ENCODE data around the gene C19orf25. TPM values are rescaled to one million over a fixed set of nuclear protein-coding genes. Genes with fewer than 3 reads are reported as not detected.

The C19orf25 gene
- total and polyA plus RNA-seq, 2 donors (not counting 1 experiment from before 2014, with no cell fraction given), result 34.2 to 68.3 TPM

GRCh38 chr19:1449467-1450442 lies 29.3 kb downstream of the C19orf25 start, which contains the start of gene APC2:
Gene APC2, plus strand, starts transcription at chr19:1450121. Its CDS starts 2,881 bp downstream, at chr19:1453002.
- Histone ChIP-seq H3K4me2 (replicated peaks; ENCODE audit: low read depth, low read length, poor library complexity, severe bottlenecking) (peak within 1 kb of the TSS; percentile 65), H3K9ac (ENCODE audit: low read length) (no peak within 1 kb of the TSS), H3K79me2 (ENCODE audit: control insufficient read depth, insufficient read depth, low read length) (no peaks in the 10 kb centered on the region), H3K4me1 (ENCODE audit: control insufficient read depth in 2 of 2, insufficient read depth in 2 of 2, low read length in 2 of 2) (peaks cover 31 to 37% of the 10 kb centered on the region in 2 donors), H3K36me3 (replicated peaks in 1 of 2; ENCODE audit: control extremely low read depth in 1 of 2, control insufficient read depth in 1 of 2, extremely low read depth in 1 of 2, insufficient read depth in 2 of 2, low read length in 1 of 2) (no peaks in the 10 kb centered on the region), H4K20me1 (ENCODE audit: control insufficient read depth, insufficient read depth, low read length, poor library complexity, severe bottlenecking) (peaks cover 24% of the 10 kb centered on the region), H2AFZ (ENCODE audit: insufficient read depth, low read depth, low read length, poor library complexity, severe bottlenecking) (no peak within 1 kb of the TSS), H3K4me3 (ENCODE audit: control extremely low read depth in 1 of 5, extremely low read depth in 1 of 5, insufficient read depth in 1 of 5, low read depth in 2 of 5, low read length in 4 of 5) (no peak within 1 kb of the TSS), H3K9me3 (ENCODE audit: control extremely low read depth in 1 of 3, control insufficient read depth in 2 of 3, insufficient read depth in 1 of 3, low read length in 2 of 3) (peaks cover 0 to 42% (median 0%) of the 10 kb centered on the region in 3 donors), H3K27me3 (replicated peaks in 1 of 4; ENCODE audit: control extremely low read depth in 1 of 4, control insufficient read depth in 3 of 4, insufficient read depth in 4 of 4, low read length in 3 of 4) (peaks cover 0 to 82% (median 50%) of the 10 kb centered on the region in 4 experiments), H3K27ac (ENCODE audit: low read length in 2 of 2) (no peak within 1 kb of the TSS)
- DNase-seq, result peak; percentile 55
- POLR2A ChIA-PET, result no interaction called here
- Mint-ChIP-seq H3K27me3 (peaks cover 38% of the 10 kb centered on the region), H3K9me3 (ENCODE audit: insufficient read depth) (no peaks in the 10 kb centered on the region), H3K4me1 (peaks cover 32% of the 10 kb centered on the region), H3K4me3 (peak within 1 kb of the TSS; percentile 33), H3K27ac (no peak within 1 kb of the TSS)
- ATAC-seq (ENCODE audit: low read depth), result no peak
- intact Hi-C loops (cut with micrococcal nuclease), result no loop called here
- WGBS (ENCODE audit: insufficient coverage), result 4% methylated on average over 65 of the region's 74 CpGs
- TF ChIP-seq EZH2 (IDR thresholded peaks at IDR 0.05; ENCODE audit: borderline replicate concordance, insufficient read depth, low read depth, low read length, poor library complexity, severe bottlenecking) (peak; percentile 87), CTCF (IDR thresholded peaks at IDR 0.05) (no peak)
- CTCF ChIA-PET, result no interaction called here

- H3K27ac Mint-ChIP-seq, result no peak overlapping the region
- CTCF ChIA-PET, result no interaction called here
Observed at GRCh38 chr19:1447944-1448343, 31.1 kb downstream of the C19orf25 start.

More at GRCh38 chr19:1447944-1448343, 31.1 kb downstream of the C19orf25 start:
- Mint-ChIP-seq H3K27me3 (peaks cover 34% of the 10 kb centered on the region), H3K4me1 (peaks cover 29% of the 10 kb centered on the region), H3K4me3 (peak overlapping the region; percentile 39), H3K9me3 (ENCODE audit: insufficient read depth) (no peaks in the 10 kb centered on the region)
- no peak overlapping the region for H2AFZ ChIP-seq (ENCODE audit: insufficient read depth, low read depth, low read length, poor library complexity, severe bottlenecking)
- H3K9ac ChIP-seq (ENCODE audit: low read length), result no peak overlapping the region
- WGBS (ENCODE audit: insufficient coverage), result 87% methylated on average over 9 of the region's 9 CpGs
- H3K27ac ChIP-seq (ENCODE audit: low read length in 2 of 2), result no peak overlapping the region
- no peak overlapping the region for H3K4me2 ChIP-seq (replicated peaks; ENCODE audit: low read depth, low read length, poor library complexity, severe bottlenecking)
- H3K4me3 ChIP-seq (ENCODE audit: control extremely low read depth in 1 of 5, extremely low read depth in 1 of 5, insufficient read depth in 1 of 5, low read depth in 2 of 5, low read length in 4 of 5), result no peak overlapping the region
- H3K27me3 ChIP-seq (replicated peaks in 1 of 4; ENCODE audit: control extremely low read depth in 1 of 4, control insufficient read depth in 3 of 4, insufficient read depth in 4 of 4, low read length in 3 of 4), result peaks cover 0 to 68% (median 43%) of the 10 kb centered on the region in 4 experiments
- no peaks in the 10 kb centered on the region for H3K79me2 ChIP-seq (ENCODE audit: control insufficient read depth, insufficient read depth, low read length)
- no peak for DNase-seq
- no peak for TF ChIP-seq EZH2 (IDR thresholded peaks at IDR 0.05; ENCODE audit: borderline replicate concordance, insufficient read depth, low read depth, low read length, poor library complexity, severe bottlenecking)
- TF ChIP-seq CTCF (IDR thresholded peaks at IDR 0.05), result no peak
- H3K4me1 ChIP-seq (ENCODE audit: control insufficient read depth in 2 of 2, insufficient read depth in 2 of 2, low read length in 2 of 2), result peaks cover 19 to 33% of the 10 kb centered on the region in 2 donors
- no peaks in the 10 kb centered on the region for H3K36me3 ChIP-seq (replicated peaks in 1 of 2; ENCODE audit: control extremely low read depth in 1 of 2, control insufficient read depth in 1 of 2, extremely low read depth in 1 of 2, insufficient read depth in 2 of 2, low read length in 1 of 2)
- intact Hi-C loops (cut with micrococcal nuclease), result no loop called here
- peaks cover 0 to 29% (median 0%) of the 10 kb centered on the region in 3 donors for H3K9me3 ChIP-seq (ENCODE audit: control extremely low read depth in 1 of 3, control insufficient read depth in 2 of 3, insufficient read depth in 1 of 3, low read length in 2 of 3)
- POLR2A ChIA-PET, result interaction anchor here (0.6 kb wide), 1 partner anchor 32 kb away, joined by 3 read pairs; no protein-coding TSS in a partner anchor
- no peak for ATAC-seq (ENCODE audit: low read depth)
- H4K20me1 ChIP-seq (ENCODE audit: control insufficient read depth, insufficient read depth, low read length, poor library complexity, severe bottlenecking), result peaks cover 34% of the 10 kb centered on the region

All from B cell (primary cell).